Hepatocyte (in vitro differentiated cells): ENCODE data around the gene CAMK1G. TPM values are rescaled to one million over a fixed set of nuclear protein-coding genes. Genes with fewer than 3 reads are reported as not detected.

Experiments
- DNase-seq: peaks from one replicate; pipeline ENCODE4 v3.0.0-alpha.2; 2016; ENCODE audit warnings: low spot score
- H2AFZ ChIP-seq: fragments of 200-600 bp; sonication (generic); 2 replicates; pipeline ENCODE4 v1.6.0; 2016; ENCODE audit warnings: antibody characterized with exemption, mild to moderate bottlenecking
- H3K27ac ChIP-seq: fragments of 200-600 bp; sonication (generic); 2 replicates; pipeline ENCODE4 v1.5.1; 2016; ENCODE audit warnings: mild to moderate bottlenecking
- H3K27me3 ChIP-seq: fragments of 200-600 bp; sonication (generic); 2 replicates; pipeline ENCODE4 v1.6.1; 2016
- H3K36me3 ChIP-seq: fragments of 200-600 bp; sonication (generic); replicated peaks from 2 replicates; pipeline ENCODE4 v1.5.1; 2016; ENCODE audit warnings: low read depth; ENCODE audit not compliant: insufficient read depth
- H3K4me1 ChIP-seq: fragments of 200-600 bp; sonication (generic); 2 replicates; pipeline ENCODE4 v1.5.1; 2016; ENCODE audit warnings: mild to moderate bottlenecking, moderate library complexity; ENCODE audit not compliant: insufficient read depth
- H3K4me2 ChIP-seq: fragments of 200-600 bp; sonication (generic); 2 replicates; pipeline ENCODE4 v1.6.0; 2016
- H3K4me3 ChIP-seq: fragments of 200-600 bp; sonication (generic); 2 replicates; pipeline ENCODE4 v1.5.1; 2016; ENCODE audit warnings: mild to moderate bottlenecking
- H3K79me2 ChIP-seq: fragments of 200-600 bp; sonication (generic); 2 replicates; pipeline ENCODE4 v1.6.0; 2017; ENCODE audit warnings: mild to moderate bottlenecking
- H3K9me2 ChIP-seq: fragments of 200-600 bp; sonication (generic); replicated peaks from 2 replicates; pipeline ENCODE4 v1.6.0; 2017; ENCODE audit warnings: mild to moderate bottlenecking; ENCODE audit not compliant: insufficient read depth
- H3K9me3 ChIP-seq: fragments of 200-600 bp; sonication (generic); 2 replicates; pipeline ENCODE4 v1.5.1; 2016; ENCODE audit warnings: low read depth, mild to moderate bottlenecking
- H4K20me1 ChIP-seq: fragments of 200-600 bp; sonication (generic); 2 replicates; pipeline ENCODE4 v1.6.0; 2016; ENCODE audit warnings: mild to moderate bottlenecking; ENCODE audit not compliant: insufficient read depth, poor library complexity, severe bottlenecking
- EZH2 ChIP-seq: fragments of 200-600 bp; sonication (generic); IDR thresholded peaks from 2 replicates; pipeline ENCODE4 v1.6.1; 2016; ENCODE audit warnings: antibody characterized with exemption, mild to moderate bottlenecking, borderline replicate concordance
- EZH2phosphoT487 ChIP-seq: fragments of 200-600 bp; sonication (generic); IDR thresholded peaks from one replicate; pipeline ENCODE4 v1.6.1; 2018; ENCODE audit warnings: antibody characterized with exemption, mild to moderate bottlenecking, low read depth, moderate library complexity; ENCODE audit not compliant: unreplicated experiment, severe bottlenecking
- WGBS: methylation state at CpG from one replicate; pipeline ENCODE4 v1.1.6; 2016; ENCODE audit warnings: low lambda C conversion rate; ENCODE audit errors: missing lambda C conversion rate; 5-methylcytosine and 5-hydroxymethylcytosine counted together
- polyA plus RNA-seq: library from polyadenylated mRNA; unstranded; fragments of >200 nt; fragmentation: Nextera tagmentation; extraction: Ambion mirVana; gene quantifications from 2 replicates; pipeline ENCODE4 v1.2.1, GENCODE V29; 2016
- total RNA-seq: library from RNA; depleted of rRNA; stranded (reverse); fragments of >200 nt; gene quantifications from 2 replicates; pipeline ENCODE4 v1.2.3, GENCODE V29; 2014
- TF ChIP-seq, protein P1 (sequence below): fragments of 200-600 bp; sonication (generic); IDR thresholded peaks from 2 replicates; pipeline ENCODE4 v1.5.1; 2016; ENCODE audit warnings: antibody characterized with exemption, mild to moderate bottlenecking; ENCODE audit not compliant: poor library complexity

Gene CAMK1G
- total and polyA plus RNA-seq, 2 experiments from 2014 or later, result 1.1 to 1.2 TPM

DNA sequence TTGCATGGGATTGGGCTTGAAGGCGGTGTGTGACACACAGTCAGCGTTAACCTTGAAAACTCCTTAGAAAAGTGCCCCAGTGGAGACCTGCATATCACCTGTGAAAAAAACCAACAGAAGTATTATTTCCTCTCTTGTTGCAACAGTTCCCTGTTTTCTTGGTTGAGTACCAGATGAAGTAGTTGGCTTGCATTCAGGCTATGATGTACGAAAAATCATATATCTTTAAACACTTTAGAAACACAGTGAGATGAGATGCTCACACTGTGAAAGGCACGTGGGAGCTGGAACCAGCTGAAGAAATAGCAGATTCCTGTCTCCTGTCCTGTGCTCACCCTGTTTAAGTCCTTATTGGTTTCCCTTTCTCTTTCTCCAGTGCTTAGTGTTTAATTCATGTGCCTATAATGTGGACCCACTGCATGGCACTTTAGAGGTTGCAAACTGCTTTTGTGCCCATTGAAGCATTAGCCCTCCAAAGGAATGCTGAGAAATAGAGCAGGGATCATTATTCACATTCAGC lies 2.8 kb downstream of the CAMK1G start:
- Histone ChIP-seq H3K9me2 (no peaks in the 10 kb centered on the region), H3K27ac (no peak overlapping the region), H4K20me1 (no peaks in the 10 kb centered on the region), H2AFZ (no peak overlapping the region), H3K79me2 (no peaks in the 10 kb centered on the region), H3K27me3 (peaks cover 16% of the 10 kb centered on the region), H3K36me3 (no peaks in the 10 kb centered on the region), H3K4me3 (no peak overlapping the region), H3K4me1 (peaks cover 6% of the 10 kb centered on the region), H3K9me3 (no peaks in the 10 kb centered on the region), H3K4me2 (peak overlapping the region; percentile 77)
- 80% methylated on average over 4 of the region's 4 CpGs for WGBS
- no peak for DNase-seq
- TF ChIP-seq EZH2phosphoT487 (no peak), EZH2 (no peak)
- TF ChIP-seq, protein P1, sequence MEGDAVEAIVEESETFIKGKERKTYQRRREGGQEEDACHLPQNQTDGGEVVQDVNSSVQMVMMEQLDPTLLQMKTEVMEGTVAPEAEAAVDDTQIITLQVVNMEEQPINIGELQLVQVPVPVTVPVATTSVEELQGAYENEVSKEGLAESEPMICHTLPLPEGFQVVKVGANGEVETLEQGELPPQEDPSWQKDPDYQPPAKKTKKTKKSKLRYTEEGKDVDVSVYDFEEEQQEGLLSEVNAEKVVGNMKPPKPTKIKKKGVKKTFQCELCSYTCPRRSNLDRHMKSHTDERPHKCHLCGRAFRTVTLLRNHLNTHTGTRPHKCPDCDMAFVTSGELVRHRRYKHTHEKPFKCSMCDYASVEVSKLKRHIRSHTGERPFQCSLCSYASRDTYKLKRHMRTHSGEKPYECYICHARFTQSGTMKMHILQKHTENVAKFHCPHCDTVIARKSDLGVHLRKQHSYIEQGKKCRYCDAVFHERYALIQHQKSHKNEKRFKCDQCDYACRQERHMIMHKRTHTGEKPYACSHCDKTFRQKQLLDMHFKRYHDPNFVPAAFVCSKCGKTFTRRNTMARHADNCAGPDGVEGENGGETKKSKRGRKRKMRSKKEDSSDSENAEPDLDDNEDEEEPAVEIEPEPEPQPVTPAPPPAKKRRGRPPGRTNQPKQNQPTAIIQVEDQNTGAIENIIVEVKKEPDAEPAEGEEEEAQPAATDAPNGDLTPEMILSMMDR, result no peak

DNA sequence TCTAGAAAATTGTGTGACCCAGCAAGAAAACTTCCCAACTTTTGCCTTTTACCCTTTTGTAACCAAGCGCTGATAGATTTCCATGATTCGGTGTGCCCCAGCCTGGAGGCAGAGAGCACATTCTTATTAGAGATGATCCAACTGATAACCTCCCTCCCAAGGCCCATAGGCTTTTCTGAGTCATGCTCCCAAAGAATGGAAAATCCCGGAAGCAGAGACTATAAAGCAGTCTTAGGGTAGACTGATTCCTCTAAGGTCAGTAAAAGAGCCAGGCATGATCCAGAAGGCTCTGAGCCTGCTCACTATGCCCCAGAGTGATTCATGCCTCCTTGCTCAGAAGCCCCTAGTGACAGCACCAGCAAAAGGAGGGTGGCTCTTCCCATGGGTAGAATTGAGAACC lies 4.3 kb downstream of the CAMK1G start:
- Histone ChIP-seq H3K36me3 (no peaks in the 10 kb centered on the region), H3K27ac (no peak overlapping the region), H3K9me3 (no peaks in the 10 kb centered on the region), H3K79me2 (no peaks in the 10 kb centered on the region), H3K4me3 (no peak overlapping the region), H2AFZ (no peak overlapping the region), H3K27me3 (peaks cover 16% of the 10 kb centered on the region), H4K20me1 (no peaks in the 10 kb centered on the region), H3K4me1 (peaks cover 6% of the 10 kb centered on the region), H3K4me2 (no peak overlapping the region), H3K9me2 (no peaks in the 10 kb centered on the region)
- WGBS, result 65% methylated on average over 3 of the region's 3 CpGs
- TF ChIP-seq, protein P1, result no peak
- TF ChIP-seq EZH2 (no peak), EZH2phosphoT487 (no peak)
- DNase-seq, result peak; percentile 19

DNA sequence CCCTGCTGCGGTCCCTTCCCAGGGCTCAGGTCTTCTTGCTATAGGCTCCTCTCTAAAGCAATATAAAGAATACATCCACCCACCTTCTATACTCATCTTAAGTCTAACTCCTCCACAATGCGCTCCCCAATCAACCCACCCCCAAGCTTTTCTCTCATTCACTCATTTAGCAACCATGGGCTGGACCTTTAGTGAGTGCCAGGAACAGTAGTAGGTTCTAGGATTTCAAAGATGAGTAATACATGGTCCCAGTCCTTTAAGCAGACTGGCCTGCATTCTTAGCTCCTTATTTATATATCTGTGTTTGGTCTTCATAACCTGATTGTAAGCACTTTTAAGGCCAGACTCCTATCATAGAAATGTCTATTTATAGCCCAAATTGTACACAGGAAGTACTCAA lies 5.9 kb downstream of the CAMK1G start:
- Histone ChIP-seq H4K20me1 (no peaks in the 10 kb centered on the region), H3K9me3 (no peaks in the 10 kb centered on the region), H3K27me3 (peaks cover 13% of the 10 kb centered on the region), H3K36me3 (no peaks in the 10 kb centered on the region), H3K4me1 (peaks cover 6% of the 10 kb centered on the region), H2AFZ (no peak overlapping the region), H3K4me2 (no peak overlapping the region), H3K27ac (no peak overlapping the region), H3K9me2 (no peaks in the 10 kb centered on the region), H3K79me2 (no peaks in the 10 kb centered on the region), H3K4me3 (no peak overlapping the region)
- WGBS, result 92% methylated on average over 2 of the region's 2 CpGs
- DNase-seq, result no peak
- no peak for TF ChIP-seq EZH2
- no peak for TF ChIP-seq EZH2phosphoT487
- TF ChIP-seq, protein P1, result no peak
